ENCODE results near the gene MEI1. TPM values are rescaled to one million over a fixed set of nuclear protein-coding genes. Genes with fewer than 3 reads are reported as not detected.
A peak's percentile ranks its signal among the peaks of the same experiment; 100 is the strongest.

Gene MEI1
- total and polyA plus RNA-seq, 9 of the 15 experiments (the other 6 are each of a cell fraction or from before 2014, with no cell fraction given): 0.08 to 0.68 (median 0.18) TPM; not detected in 2

DNA sequence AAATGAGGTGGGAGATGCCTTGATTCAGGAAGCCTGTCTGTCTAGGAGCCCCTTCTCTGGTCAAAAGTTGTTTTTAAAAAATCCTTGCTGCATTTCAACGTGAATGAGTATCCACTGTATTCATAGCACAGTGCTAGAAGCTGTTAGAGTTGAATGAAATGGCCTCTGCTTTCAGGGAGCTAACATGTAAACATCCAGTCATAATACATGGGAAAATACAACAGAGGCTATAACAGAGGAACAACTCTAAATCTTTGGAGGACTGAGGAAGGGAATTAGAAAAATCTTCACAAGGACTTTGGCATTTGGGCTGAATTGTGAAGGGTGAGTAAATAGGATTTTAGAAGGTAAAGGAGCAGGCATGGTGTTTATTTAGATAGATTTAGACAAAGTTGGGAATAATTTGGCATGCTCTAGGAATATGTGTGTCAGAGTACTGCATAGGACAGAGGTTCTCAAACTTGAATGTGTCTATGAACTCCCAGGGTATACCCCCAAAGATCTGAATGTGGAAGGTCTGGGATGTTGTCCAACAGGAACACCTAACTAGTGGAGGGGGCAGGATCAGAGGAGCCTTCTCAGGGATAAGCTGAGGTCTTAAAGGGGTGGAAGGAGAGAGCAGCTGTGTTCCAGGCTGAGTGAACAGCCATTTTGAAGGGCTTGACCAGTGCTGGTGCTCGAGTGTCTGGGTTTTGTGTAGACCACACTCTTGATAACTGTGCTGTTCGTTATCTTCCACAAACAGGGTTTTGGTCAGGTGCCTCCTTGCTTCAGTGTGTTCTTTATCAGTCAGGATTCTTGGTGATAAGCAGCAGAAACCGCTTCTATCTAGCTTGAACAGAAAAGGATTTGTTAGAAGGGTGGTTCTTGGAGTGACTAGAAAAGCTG, 146.3 kb downstream of the MEI1 start (continued):
- TF ChIP-seq, protein P1, sequence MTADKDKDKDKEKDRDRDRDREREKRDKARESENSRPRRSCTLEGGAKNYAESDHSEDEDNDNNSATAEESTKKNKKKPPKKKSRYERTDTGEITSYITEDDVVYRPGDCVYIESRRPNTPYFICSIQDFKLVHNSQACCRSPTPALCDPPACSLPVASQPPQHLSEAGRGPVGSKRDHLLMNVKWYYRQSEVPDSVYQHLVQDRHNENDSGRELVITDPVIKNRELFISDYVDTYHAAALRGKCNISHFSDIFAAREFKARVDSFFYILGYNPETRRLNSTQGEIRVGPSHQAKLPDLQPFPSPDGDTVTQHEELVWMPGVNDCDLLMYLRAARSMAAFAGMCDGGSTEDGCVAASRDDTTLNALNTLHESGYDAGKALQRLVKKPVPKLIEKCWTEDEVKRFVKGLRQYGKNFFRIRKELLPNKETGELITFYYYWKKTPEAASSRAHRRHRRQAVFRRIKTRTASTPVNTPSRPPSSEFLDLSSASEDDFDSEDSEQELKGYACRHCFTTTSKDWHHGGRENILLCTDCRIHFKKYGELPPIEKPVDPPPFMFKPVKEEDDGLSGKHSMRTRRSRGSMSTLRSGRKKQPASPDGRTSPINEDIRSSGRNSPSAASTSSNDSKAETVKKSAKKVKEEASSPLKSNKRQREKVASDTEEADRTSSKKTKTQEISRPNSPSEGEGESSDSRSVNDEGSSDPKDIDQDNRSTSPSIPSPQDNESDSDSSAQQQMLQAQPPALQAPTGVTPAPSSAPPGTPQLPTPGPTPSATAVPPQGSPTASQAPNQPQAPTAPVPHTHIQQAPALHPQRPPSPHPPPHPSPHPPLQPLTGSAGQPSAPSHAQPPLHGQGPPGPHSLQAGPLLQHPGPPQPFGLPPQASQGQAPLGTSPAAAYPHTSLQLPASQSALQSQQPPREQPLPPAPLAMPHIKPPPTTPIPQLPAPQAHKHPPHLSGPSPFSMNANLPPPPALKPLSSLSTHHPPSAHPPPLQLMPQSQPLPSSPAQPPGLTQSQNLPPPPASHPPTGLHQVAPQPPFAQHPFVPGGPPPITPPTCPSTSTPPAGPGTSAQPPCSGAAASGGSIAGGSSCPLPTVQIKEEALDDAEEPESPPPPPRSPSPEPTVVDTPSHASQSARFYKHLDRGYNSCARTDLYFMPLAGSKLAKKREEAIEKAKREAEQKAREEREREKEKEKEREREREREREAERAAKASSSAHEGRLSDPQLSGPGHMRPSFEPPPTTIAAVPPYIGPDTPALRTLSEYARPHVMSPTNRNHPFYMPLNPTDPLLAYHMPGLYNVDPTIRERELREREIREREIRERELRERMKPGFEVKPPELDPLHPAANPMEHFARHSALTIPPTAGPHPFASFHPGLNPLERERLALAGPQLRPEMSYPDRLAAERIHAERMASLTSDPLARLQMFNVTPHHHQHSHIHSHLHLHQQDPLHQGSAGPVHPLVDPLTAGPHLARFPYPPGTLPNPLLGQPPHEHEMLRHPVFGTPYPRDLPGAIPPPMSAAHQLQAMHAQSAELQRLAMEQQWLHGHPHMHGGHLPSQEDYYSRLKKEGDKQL (CRISPR knock-in tag; IDR thresholded peaks at IDR 0.05; ENCODE audit: borderline replicate concordance): no peak
- TF ChIP-seq MAFG (tag; conservative IDR thresholded peaks at IDR 0.05) (no peak), PCBP2 (IDR thresholded peaks at IDR 0.05; ENCODE audit: low read depth, low read length, poor library complexity, severe bottlenecking) (no peak), ATF7 (IDR thresholded peaks at IDR 0.05) (peak; percentile 51; the same call in 1 of the 2 replicates), CBFB (CRISPR knock-in tag; IDR thresholded peaks at IDR 0.05) (no peak), ILK (tag; IDR thresholded peaks at IDR 0.05; ENCODE audit: borderline replicate concordance, low read depth) (no peak), CCAR2 (IDR thresholded peaks at IDR 0.05; ENCODE audit: low read depth, low read length) (no peak), ZFPM2 (CRISPR knock-in tag; IDR thresholded peaks at IDR 0.05) (no peak), FOSL1 (tag; conservative IDR thresholded peaks at IDR 0.05) (peak; percentile 64; the same call in 1 of the 2 replicates)
- TF ChIP-seq, protein P2, sequence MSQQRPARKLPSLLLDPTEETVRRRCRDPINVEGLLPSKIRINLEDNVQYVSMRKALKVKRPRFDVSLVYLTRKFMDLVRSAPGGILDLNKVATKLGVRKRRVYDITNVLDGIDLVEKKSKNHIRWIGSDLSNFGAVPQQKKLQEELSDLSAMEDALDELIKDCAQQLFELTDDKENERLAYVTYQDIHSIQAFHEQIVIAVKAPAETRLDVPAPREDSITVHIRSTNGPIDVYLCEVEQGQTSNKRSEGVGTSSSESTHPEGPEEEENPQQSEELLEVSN (IDR thresholded peaks at IDR 0.05; ENCODE audit: borderline replicate concordance in 1 of 2, extremely low read depth in 1 of 2, insufficient read depth in 1 of 2, insufficient read length in 1 of 2, low read depth in 1 of 2, low read length in 1 of 2, poor library complexity in 1 of 2, severe bottlenecking in 1 of 2): no peak
- TF ChIP-seq, protein P3, sequence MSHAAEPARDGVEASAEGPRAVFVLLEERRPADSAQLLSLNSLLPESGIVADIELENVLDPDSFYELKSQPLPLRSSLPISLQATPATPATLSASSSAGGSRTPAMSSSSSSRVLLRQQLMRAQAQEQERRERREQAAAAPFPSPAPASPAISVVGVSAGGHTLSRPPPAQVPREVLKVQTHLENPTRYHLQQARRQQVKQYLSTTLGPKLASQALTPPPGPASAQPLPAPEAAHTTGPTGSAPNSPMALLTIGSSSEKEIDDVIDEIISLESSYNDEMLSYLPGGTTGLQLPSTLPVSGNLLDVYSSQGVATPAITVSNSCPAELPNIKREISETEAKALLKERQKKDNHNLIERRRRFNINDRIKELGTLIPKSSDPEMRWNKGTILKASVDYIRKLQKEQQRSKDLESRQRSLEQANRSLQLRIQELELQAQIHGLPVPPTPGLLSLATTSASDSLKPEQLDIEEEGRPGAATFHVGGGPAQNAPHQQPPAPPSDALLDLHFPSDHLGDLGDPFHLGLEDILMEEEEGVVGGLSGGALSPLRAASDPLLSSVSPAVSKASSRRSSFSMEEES (CRISPR knock-in tag; IDR thresholded peaks at IDR 0.05): peak; percentile 30; the same call in 1 of the 2 replicates
- TF ChIP-seq, protein P4, sequence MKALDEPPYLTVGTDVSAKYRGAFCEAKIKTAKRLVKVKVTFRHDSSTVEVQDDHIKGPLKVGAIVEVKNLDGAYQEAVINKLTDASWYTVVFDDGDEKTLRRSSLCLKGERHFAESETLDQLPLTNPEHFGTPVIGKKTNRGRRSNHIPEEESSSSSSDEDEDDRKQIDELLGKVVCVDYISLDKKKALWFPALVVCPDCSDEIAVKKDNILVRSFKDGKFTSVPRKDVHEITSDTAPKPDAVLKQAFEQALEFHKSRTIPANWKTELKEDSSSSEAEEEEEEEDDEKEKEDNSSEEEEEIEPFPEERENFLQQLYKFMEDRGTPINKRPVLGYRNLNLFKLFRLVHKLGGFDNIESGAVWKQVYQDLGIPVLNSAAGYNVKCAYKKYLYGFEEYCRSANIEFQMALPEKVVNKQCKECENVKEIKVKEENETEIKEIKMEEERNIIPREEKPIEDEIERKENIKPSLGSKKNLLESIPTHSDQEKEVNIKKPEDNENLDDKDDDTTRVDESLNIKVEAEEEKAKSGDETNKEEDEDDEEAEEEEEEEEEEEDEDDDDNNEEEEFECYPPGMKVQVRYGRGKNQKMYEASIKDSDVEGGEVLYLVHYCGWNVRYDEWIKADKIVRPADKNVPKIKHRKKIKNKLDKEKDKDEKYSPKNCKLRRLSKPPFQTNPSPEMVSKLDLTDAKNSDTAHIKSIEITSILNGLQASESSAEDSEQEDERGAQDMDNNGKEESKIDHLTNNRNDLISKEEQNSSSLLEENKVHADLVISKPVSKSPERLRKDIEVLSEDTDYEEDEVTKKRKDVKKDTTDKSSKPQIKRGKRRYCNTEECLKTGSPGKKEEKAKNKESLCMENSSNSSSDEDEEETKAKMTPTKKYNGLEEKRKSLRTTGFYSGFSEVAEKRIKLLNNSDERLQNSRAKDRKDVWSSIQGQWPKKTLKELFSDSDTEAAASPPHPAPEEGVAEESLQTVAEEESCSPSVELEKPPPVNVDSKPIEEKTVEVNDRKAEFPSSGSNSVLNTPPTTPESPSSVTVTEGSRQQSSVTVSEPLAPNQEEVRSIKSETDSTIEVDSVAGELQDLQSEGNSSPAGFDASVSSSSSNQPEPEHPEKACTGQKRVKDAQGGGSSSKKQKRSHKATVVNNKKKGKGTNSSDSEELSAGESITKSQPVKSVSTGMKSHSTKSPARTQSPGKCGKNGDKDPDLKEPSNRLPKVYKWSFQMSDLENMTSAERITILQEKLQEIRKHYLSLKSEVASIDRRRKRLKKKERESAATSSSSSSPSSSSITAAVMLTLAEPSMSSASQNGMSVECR (CRISPR knock-in tag; IDR thresholded peaks at IDR 0.05): no peak

All from K562 (cell line).